ENCODE results near the gene PMIS2.

PMIS2 gene

GRCh38 chr19:35633727-35634440 lies 47.9 kb downstream of the PMIS2 start:
- DNase-seq: no peak

GRCh38 chr19:35636651-35637050 lies 50.7 kb downstream of the PMIS2 start:
- no peak for DNase-seq

Data from amniotic stem cell (primary cell).